Neural crest cell (in vitro differentiated cells): Measurements from ENCODE around the gene PLPPR4. TPM values are rescaled to one million over a fixed set of nuclear protein-coding genes. Genes with fewer than 3 reads are reported as not detected.

ENCODE experiments used
- DNase-seq: peaks from one replicate; pipeline ENCODE4 v3.0.0; 2021; ENCODE audit warnings: low read depth, mixed read lengths, low spot score
- H3K27ac Mint-ChIP-seq: one replicate; pipeline ENCODE4 v1.8.0; 2021; ENCODE audit warnings: mild to moderate bottlenecking, mixed read lengths; ENCODE audit not compliant: unreplicated experiment
- H3K27me3 Mint-ChIP-seq: 2 replicates; pipeline ENCODE4 v1.8.0; 2021; ENCODE audit warnings: low read depth, mild to moderate bottlenecking, mixed read lengths
- H3K36me3 Mint-ChIP-seq: 2 replicates; pipeline ENCODE4 v1.8.0; 2021; ENCODE audit warnings: low read depth, mild to moderate bottlenecking, mixed read lengths
- H3K4me1 Mint-ChIP-seq: 2 replicates; pipeline ENCODE4 v1.8.0; 2021; ENCODE audit warnings: mixed read lengths
- H3K4me3 Mint-ChIP-seq: one replicate; pipeline ENCODE4 v1.8.0; 2021; ENCODE audit warnings: mild to moderate bottlenecking, mixed read lengths
- H3K9me3 Mint-ChIP-seq: 2 replicates; pipeline ENCODE4 v1.8.0; 2021; ENCODE audit warnings: mixed read lengths
- total RNA-seq: library from RNA; stranded (reverse); gene quantifications from 2 replicates; pipeline ENCODE4 v1.2.1, GENCODE V29; 2021
- TF ChIP-seq, protein P1 (sequence below): fragments of 200-600 bp; sonication (generic); conservative IDR thresholded peaks from 2 replicates; pipeline ENCODE4 v1.5.0; 2021; ENCODE audit warnings: antibody characterized with exemption, mild to moderate bottlenecking

The PLPPR4 gene
- total RNA-seq, 1 donor from 2014 or later: 0.09 TPM

GRCh38 chr1:99268021-99268420, 3.7 kb downstream of the PLPPR4 start:
- H3K4me3 Mint-ChIP-seq: no peak overlapping the region
- H3K27ac Mint-ChIP-seq: no peak overlapping the region
- TF ChIP-seq, protein P1, sequence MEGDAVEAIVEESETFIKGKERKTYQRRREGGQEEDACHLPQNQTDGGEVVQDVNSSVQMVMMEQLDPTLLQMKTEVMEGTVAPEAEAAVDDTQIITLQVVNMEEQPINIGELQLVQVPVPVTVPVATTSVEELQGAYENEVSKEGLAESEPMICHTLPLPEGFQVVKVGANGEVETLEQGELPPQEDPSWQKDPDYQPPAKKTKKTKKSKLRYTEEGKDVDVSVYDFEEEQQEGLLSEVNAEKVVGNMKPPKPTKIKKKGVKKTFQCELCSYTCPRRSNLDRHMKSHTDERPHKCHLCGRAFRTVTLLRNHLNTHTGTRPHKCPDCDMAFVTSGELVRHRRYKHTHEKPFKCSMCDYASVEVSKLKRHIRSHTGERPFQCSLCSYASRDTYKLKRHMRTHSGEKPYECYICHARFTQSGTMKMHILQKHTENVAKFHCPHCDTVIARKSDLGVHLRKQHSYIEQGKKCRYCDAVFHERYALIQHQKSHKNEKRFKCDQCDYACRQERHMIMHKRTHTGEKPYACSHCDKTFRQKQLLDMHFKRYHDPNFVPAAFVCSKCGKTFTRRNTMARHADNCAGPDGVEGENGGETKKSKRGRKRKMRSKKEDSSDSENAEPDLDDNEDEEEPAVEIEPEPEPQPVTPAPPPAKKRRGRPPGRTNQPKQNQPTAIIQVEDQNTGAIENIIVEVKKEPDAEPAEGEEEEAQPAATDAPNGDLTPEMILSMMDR: no peak
- no peaks in the 10 kb centered on the region for H3K9me3 Mint-ChIP-seq
- H3K36me3 Mint-ChIP-seq: no peaks in the 10 kb centered on the region
- DNase-seq: no peak
- H3K27me3 Mint-ChIP-seq: peaks cover 44% of the 10 kb centered on the region
- H3K4me1 Mint-ChIP-seq: peaks cover 6% of the 10 kb centered on the region

GRCh38 chr1:99269321-99269720, 5.0 kb downstream of the PLPPR4 start:
- DNase-seq: no peak
- H3K4me3 Mint-ChIP-seq: no peak overlapping the region
- TF ChIP-seq, protein P1: no peak
- H3K27ac Mint-ChIP-seq: no peak overlapping the region
- H3K4me1 Mint-ChIP-seq: peaks cover 6% of the 10 kb centered on the region
- H3K36me3 Mint-ChIP-seq: no peaks in the 10 kb centered on the region
- H3K27me3 Mint-ChIP-seq: peaks cover 31% of the 10 kb centered on the region
- no peaks in the 10 kb centered on the region for H3K9me3 Mint-ChIP-seq

- Mint-ChIP-seq H3K27me3 (peaks cover 18% of the 10 kb centered on the region), H3K4me1 (no peaks in the 10 kb centered on the region), H3K36me3 (no peaks in the 10 kb centered on the region), H3K27ac (no peak overlapping the region), H3K9me3 (no peaks in the 10 kb centered on the region), H3K4me3 (no peak overlapping the region)
- DNase-seq: no peak
- TF ChIP-seq, protein P1: no peak
These were observed 6.4 kb downstream of the PLPPR4 start for GRCh38 chr1:99270646-99271045.

DNA sequence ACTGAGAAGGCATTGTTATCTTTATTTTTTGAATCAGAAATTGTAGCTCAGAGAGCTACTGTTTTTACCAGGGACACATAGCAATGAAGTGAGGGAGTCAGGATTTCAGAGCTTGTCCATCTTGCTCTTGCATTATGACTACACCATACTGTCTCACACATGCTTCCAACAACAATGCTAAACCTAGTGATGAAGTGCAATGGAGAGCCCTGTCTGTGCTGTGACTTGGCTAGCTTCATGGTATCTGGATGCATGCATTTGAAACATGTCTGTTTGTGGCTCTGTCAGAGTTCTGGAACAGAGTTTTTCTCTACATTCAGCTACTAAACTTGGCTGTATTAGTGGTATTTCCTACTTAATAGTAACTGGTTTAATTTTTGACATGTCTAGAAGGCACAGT, 7.0 kb downstream of the PLPPR4 start:
- no peaks in the 10 kb centered on the region for H3K4me1 Mint-ChIP-seq
- DNase-seq: no peak
- H3K4me3 Mint-ChIP-seq: no peak overlapping the region
- peaks cover 12% of the 10 kb centered on the region for H3K27me3 Mint-ChIP-seq
- TF ChIP-seq, protein P1: no peak
- H3K36me3 Mint-ChIP-seq: no peaks in the 10 kb centered on the region
- H3K9me3 Mint-ChIP-seq: no peaks in the 10 kb centered on the region
- H3K27ac Mint-ChIP-seq: no peak overlapping the region

DNA sequence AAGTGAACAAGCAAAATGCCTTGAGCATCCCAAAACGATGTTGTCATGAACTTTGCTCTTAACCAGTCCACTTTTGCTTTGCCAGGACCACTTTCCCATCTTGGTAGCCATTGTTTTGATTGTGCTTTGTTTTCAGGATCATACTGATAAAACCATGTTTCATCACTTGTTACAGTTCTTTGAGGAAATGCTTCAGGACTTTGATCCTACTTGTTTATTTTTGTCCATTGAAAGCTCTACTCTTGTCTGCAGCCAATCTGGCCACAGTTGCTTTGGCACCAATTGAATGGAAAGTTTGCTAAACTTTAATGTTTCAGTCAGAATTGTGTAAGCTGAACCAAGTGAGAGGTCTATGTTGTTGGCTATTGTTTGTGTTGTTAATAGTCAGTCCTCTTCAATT, 12.8 kb downstream of the PLPPR4 start:
- H3K36me3 Mint-ChIP-seq: no peaks in the 10 kb centered on the region
- no peak for DNase-seq
- H3K27ac Mint-ChIP-seq: no peak overlapping the region
- H3K4me3 Mint-ChIP-seq: no peak overlapping the region
- H3K9me3 Mint-ChIP-seq: no peaks in the 10 kb centered on the region
- TF ChIP-seq, protein P1: no peak
- H3K27me3 Mint-ChIP-seq: no peaks in the 10 kb centered on the region
- no peaks in the 10 kb centered on the region for H3K4me1 Mint-ChIP-seq

GRCh38 chr1:99279525-99279924, 15.2 kb downstream of the PLPPR4 start:
- Mint-ChIP-seq H3K4me3 (no peak overlapping the region), H3K9me3 (no peaks in the 10 kb centered on the region), H3K27me3 (no peaks in the 10 kb centered on the region), H3K36me3 (no peaks in the 10 kb centered on the region), H3K4me1 (peaks cover 5% of the 10 kb centered on the region), H3K27ac (no peak overlapping the region)
- TF ChIP-seq, protein P1: no peak
- DNase-seq: no peak
